CD4-positive, alpha-beta T cell treated with Interleukin-4 for 4 hours (primary cell): ENCODE data around the gene CAMK1G.

ENCODE experiments used
- DNase-seq: peaks from one replicate; pipeline ENCODE4 v3.0.0-alpha.2; 2020

The CAMK1G gene

DNA sequence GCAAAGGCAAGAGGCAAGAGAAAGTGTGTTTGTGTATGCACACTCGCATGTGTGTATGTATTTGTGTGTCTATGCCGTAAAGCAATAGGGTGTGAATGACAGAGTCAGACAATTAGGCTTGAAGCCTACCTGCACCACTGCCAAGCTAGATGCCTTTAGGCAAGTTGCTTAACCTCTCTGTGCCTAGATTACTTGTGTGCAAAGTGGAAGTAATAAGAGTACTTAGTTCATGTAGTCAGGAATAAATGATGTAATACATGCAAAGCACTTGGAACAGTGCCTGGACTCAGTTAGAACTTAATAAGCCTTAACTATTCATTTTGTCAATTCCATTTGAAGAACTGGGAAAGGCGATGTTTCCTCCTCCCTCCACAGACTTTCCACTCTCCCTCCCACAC lies 37.0 kb downstream of the CAMK1G start:
- no peak for DNase-seq

- no peak for DNase-seq
Observed at GRCh38 chr1:209621286-209621685, 37.8 kb downstream of the CAMK1G start.

DNA sequence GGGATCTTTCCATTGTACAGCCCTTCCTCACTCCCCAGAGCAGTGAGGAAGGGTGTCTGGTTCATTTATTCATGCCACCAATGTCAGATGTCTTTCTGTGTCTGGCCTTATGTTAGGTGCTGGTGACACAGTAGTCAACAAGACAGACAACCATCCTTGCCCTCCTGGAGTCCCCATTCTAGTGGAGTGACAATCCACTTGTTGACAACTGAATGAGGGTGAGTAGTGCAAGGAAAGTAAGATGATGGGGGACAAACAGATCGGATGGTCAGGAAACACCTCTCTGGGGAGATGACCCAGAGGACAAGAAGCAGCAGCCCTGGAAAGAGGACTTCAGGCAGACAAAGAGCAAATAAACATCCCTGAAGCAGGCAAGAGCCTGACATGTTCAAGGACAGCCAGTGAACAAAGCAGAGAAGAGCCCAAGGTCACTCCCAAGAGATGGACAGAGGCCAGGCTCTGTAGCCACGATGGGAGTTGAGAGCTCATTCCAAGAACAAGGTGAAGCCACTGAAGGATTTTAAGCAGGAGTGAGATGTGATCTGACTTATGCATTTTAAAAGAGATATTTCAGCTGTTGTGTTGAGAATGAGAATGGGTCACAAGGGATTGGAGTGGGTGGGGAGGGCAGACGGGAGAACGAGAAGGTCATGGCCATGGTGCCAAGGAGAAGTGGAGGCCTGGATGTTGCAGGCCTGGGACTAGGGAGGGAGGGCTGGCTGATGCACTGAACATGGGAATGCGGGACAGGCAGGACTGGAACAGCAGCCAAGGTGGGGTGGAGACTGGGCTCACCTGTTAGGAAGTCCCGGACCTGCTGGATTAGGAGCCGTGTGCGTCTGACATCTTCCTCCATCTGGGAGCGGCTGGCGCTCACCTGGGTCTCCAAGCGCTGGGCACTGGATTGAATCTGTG lies 38.5 kb downstream of the CAMK1G start:
- no peak for DNase-seq

DNA sequence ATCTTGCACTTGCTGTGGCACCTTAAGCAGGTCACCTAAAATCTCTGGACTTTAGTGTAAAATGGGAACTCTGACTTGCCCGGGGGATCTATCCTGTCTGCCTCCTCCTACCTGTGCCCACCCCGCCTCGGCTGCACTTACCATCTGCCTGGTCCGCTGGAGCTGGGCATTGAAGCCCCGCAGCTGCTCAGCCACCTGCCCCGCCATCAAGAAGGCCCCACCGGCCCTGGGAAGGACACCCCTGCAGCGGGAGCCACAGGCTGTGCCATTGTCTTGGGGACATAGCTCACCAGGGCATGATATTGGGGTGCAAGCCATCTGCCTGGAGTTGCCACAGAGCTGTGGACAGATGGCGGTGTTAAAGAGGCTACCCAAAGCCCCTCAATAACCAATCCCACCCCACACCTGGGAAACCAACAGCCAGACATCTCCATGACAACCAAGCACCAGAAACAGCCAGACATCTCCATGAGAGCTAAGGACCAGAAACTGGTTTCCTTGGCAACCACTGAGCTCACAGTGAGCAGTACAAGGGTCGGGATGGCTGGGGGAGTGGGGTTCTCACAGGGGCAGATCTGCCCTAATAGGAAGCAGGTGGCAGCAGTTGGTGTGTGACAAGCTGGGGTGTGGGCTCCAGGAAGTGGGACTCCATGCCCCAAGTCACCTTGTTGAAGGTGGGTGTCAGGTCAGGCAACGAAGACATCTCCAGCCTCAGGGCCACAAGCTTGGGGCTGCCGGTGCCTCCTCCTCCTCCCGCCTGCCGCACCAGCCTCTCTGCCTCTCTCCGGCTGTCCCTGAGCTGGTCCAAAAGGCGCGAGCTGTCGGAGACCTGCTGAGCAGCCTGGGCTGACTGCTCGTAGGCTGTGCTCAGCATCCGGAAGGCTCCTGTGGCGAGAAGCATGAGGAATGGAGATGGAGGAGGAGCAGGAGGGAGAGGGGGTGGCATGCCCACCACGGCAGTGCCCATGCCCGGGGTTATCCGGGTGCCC lies 39.6 kb downstream of the CAMK1G start:
- no peak for DNase-seq

DNA sequence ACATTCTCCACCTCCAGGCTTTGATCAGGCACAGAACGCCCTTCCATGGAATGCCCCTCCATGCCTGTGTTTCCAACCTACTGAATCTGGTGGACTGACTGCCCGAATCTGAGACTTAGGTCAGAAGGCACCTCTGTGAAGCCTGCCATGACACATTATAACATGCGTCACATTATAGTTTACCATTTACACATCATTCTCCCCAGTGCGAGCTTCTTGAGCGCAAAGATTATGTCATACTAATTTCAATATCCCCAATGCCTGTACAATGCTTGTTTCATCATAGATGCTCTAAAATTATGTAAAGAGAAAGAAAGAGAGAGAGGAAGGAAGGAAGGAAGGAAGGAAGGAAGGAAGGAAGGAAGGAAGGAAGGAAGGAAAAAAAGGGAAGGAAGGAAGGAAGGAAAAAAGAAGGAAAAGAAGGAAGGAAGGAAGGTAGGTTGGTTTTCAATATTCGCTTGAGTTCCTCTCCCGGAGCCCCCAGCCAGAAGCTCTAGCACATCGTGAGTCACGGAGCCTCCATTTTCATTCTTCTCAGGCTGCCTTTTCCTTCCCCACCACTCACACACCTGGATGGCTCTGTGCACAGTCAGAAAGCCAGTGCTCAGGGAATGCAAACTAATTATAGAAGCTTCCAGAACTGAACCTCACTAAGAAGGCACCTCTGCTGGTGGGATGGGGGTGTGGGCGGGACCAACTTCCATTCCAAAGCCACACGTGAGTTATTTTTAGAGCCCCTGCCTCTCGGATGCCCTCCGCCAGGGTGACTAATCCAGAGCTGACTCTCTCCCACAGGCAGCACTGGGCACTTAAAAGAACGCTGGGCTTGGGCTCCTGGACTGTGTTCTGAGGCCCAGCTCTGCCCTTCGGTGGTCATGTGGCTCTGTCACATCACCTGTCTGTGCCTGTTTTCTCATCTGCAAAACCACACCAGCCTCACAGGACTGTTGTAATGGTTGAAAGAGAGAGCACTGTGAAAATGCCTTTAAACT lies 41.3 kb downstream of the CAMK1G start:
- no peak for DNase-seq

DNA sequence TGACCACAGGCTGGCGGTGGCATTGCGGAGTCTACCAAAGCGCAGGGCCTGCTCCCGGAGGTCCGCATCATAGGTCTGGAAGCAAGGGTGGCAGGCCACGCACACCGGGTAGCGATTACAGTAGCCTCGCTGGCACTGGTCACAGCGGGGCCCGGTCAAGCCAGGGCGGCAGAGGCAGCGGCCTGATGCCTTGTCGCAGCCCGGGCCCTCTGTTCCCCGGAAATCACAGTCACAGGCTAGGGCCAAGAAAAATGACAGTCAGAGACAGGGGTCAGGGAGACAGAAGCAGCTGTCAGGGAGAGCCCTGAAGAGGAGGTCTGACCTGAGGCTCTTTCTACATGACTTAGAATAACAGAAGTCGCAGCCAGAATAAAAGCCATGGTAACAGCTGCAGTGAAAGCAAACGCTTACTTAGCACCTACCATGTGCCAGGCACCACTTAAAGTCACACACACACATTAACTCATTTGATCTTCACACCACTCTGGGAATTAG lies 42.3 kb downstream of the CAMK1G start:
- DNase-seq, result no peak

GRCh38 chr1:209626346-209627026 lies 43.0 kb downstream of the CAMK1G start:
- no peak for DNase-seq

DNA sequence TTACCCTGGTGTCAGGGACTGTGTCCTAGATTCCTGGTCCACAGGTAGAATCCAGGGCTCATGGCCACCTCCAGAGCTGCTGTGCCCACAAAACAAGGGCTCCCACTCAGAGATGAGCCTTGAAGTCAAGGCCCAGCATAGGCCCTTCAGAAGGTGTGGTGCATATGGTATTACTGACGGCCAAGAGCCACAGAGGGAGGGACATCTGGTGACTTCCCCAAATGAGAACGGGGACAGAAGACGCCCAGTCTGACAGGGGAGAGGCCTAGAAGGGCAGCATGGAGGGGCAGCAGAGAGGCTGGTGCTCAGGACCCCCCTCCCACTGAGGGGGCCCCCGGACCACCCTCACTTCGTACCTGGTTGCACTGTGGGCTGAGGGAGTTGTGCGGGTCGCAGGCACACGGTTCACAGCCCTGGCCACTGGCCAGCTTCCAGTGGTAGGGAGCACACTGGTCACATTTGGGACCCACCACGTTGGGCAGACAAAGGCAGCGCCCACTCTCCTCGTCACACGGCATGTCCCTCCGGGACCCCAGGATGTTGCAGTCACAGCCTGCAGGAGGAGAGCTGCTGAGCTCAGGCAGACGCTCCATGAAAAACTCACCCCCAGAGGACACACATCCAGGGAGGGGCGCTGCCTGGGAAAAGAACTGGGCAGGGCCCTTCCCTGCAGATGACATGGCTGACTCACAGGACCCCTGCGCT lies 43.7 kb downstream of the CAMK1G start:
- DNase-seq, result no peak

DNA sequence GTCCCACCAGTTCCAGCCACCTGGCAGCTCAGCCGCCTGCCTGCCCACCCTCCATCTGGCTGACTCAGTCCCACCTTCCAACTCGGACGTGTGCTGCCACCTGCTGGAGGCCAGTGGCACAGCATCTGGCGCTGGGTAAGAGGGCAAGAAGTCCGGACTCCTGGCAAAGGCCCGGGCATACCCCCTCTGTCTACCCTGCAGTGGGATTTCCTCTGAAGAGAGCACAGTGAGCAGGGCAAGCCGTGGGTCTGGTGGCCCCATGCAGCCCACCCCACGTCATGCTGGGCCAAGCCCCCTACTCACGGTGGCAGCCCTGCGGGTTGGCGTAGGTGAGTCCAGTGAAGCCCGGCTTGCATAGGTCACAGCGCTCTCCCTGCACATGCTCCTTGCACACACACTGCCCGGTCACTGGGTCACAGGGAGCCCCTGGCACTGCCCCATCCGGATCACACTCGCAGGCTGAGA lies 44.2 kb downstream of the CAMK1G start:
- peak; percentile 65 for DNase-seq

DNA sequence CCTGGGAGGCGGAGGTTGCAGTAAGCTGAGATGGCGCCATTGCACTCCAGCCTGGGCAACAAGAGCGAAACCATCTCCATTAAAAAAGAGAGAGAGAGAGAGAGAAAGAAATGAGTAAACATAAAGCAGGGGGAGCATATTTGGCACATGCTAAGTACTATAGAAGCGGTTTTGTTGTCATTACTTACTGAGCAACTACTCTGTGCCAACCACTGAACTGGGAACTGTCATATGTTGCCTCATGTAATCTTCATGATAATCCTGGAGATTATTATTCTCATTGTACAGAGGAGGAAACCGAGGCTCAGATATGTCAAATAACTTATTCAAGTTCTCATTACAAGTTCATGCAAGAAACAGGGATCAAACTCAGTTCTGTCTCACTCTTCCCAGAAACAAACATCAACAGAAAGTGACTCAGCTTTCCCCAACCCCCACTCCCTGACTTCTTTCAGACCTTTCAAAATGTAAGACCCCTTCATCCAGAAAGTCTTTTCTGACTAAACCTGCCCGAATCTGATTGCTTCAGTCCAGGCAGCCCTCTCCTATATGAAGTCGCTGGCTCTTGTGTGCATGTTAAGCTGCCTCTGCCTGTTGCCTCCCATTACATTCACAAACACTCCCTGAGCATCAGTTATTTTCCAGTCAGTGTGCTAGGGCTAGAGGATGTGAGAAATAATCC lies 45.2 kb downstream of the CAMK1G start:
- no peak for DNase-seq

GRCh38 chr1:209629621-209630382 lies 46.3 kb downstream of the CAMK1G start:
- no peak for DNase-seq

- no peak for DNase-seq
Observed at GRCh38 chr1:209630383-209631225, 47.1 kb downstream of the CAMK1G start.

GRCh38 chr1:209633335-209633997 lies 50.0 kb downstream of the CAMK1G start:
- no peak for DNase-seq

DNA sequence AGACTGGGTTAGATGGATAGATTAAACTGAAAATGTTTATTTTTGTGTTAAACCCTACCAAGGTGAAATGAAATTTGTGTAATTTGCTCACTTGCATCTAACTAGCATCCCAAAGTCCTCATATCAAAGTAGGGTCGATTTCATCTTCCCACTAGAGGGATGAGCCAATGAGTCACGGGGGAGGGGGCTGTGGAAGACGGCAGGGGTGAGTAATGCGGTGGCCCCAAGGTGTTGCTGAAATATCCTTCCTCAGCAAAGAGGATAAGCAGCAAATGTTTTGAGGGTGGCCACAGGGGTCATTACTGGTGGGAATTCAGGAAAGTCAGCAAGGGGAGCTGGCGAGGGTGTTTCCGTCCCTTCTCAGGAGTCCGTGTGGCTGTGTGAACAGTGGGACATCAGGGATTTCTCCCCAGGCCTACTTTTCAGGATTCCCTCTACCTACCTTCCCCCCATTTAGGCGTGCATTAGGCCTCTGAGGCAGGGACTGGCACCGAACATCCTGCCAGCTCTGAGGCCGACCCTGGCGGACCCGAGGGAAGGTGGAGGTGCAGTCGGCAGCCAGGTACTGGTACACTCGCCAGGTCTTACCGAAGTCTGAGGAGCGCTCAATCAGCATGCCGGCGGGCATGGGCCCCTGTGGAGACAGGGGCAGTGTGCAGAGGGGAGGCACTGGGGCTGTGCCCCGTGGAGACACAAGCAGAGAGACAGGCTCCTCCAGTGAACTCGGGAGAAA lies 50.7 kb downstream of the CAMK1G start:
- no peak for DNase-seq

- no peak for DNase-seq
Observed at GRCh38 chr1:209635850-209636249, 52.3 kb downstream of the CAMK1G start.

DNA sequence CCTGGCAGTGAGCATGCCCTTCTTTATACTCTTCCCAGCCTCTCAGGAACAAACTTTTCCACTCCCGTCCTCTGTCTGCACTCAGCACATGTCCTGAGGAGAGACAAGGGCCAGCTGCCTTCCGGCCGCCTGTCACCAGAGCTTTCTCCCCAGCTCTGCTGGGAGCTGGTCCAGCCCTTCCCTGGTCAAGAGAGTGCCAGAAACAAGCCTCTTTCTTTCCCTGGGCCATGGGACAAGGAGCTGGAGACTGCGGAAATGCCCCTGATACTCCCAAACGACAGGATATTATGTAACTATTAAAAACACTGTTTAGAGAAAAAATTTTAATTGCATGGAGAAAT lies 58.3 kb downstream of the CAMK1G start:
- DNase-seq, result no peak

DNA sequence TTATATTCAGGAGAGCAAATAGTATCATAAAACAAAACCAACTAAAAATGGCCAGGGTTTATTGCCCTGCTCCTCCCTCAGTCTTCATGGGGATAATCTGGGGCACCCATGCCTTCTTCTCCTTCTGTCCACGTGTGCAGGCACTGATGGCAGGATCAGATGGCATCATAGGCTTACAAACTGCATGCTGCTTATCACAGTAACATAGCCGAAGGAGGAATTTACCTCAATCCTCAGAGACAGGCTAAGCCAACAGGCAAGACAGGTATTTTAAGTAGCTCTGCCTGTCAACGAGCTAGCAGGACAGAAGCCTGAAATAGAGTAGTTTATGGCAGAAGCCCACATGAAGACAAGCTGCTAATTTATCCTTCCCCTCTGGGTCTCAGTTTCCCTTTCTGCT lies 59.3 kb downstream of the CAMK1G start:
- DNase-seq, result no peak
